ENCODE results near the gene TTLL13.

Gene TTLL13

GRCh38 chr15:90203922-90204321, 45.4 kb upstream of the TTLL13 start:
- Histone ChIP-seq H3K4me3 (ENCODE audit: low read length) (no peak overlapping the region), H3K9me2 (replicated peaks; ENCODE audit: insufficient read depth, low read length) (no peaks in the 10 kb centered on the region), H3K27ac (ENCODE audit: low read length) (no peak overlapping the region), H3K4me2 (ENCODE audit: low read depth, low read length) (no peak overlapping the region), H2AFZ (ENCODE audit: low read length) (no peak overlapping the region), H4K20me1 (ENCODE audit: insufficient read depth, low read length) (0 out of 2 replicates have a peak, but pooled peaks cover 3% of the 10 kb centered on the region), H3K9me3 (replicated peaks; ENCODE audit: insufficient read depth, low read length) (no peaks in the 10 kb centered on the region), H3K4me1 (ENCODE audit: low read length) (peaks cover 10% of the 10 kb centered on the region), H3F3A (ENCODE audit: insufficient read depth, low read length) (peaks cover 12% of the 10 kb centered on the region; the same call in 1 of the 2 replicates), H3K9ac (ENCODE audit: low read length) (no peak overlapping the region), H3K36me3 (replicated peaks; ENCODE audit: insufficient read depth, low read length) (0 out of 2 replicates have a peak, but pooled peaks cover 3% of the 10 kb centered on the region), H3K79me2 (ENCODE audit: low read length) (peaks cover 70% of the 10 kb centered on the region), H3K27me3 (replicated peaks; ENCODE audit: insufficient read depth, low read length) (no peaks in the 10 kb centered on the region)
- TF ChIP-seq EZH2 (optimal IDR thresholded peaks at IDR 0.05; ENCODE audit: low read depth, low read length) (no peak), EZH2phosphoT487 (IDR thresholded peaks at IDR 0.05; ENCODE audit: low read length) (no peak)
- TF ChIP-seq, protein P1, sequence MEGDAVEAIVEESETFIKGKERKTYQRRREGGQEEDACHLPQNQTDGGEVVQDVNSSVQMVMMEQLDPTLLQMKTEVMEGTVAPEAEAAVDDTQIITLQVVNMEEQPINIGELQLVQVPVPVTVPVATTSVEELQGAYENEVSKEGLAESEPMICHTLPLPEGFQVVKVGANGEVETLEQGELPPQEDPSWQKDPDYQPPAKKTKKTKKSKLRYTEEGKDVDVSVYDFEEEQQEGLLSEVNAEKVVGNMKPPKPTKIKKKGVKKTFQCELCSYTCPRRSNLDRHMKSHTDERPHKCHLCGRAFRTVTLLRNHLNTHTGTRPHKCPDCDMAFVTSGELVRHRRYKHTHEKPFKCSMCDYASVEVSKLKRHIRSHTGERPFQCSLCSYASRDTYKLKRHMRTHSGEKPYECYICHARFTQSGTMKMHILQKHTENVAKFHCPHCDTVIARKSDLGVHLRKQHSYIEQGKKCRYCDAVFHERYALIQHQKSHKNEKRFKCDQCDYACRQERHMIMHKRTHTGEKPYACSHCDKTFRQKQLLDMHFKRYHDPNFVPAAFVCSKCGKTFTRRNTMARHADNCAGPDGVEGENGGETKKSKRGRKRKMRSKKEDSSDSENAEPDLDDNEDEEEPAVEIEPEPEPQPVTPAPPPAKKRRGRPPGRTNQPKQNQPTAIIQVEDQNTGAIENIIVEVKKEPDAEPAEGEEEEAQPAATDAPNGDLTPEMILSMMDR (IDR thresholded peaks at IDR 0.05; ENCODE audit: low read length), result no peak
- DNase-seq, result no peak

DNA sequence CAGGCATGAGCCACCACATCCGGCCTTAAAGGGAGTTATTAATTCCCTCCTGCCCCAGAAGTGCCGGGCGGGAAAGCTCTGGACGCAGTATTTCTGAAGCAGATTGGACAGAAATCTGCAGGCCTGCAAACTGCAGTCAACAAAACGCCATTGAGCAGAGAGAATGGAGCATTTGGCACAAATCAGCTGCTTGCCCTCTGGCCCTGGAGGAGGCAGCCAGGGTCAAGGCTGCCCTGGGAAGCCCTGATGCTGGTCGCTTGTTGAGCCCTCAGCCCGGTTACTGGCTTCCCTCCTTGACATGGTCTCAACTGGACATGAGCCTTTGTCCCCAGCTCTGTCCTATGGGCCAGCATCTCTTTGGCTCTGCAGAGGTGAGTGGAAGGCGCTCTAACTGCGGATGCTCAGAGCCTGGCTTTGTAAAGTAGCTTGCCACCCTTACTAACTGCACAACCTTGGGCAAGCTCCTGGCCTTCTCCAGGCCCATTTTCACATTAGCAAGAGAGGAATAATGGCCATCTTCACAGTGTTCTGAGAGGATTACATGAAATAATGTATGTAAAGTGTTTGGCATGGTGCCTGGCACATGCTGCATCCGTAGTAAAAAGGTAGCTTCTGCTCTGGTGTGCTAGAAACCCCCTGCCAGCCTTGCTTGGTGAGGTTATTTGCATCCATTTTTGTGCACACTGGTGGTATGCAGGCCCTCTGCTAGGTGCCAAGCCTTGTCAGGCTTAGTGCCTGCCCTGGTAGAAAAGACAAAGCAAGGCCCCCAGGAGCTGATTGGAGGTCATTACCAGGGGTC, 44.1 kb upstream of the TTLL13 start:
- H3K27me3 ChIP-seq (replicated peaks; ENCODE audit: insufficient read depth, low read length), result no peaks in the 10 kb centered on the region
- no peak overlapping the region for H2AFZ ChIP-seq (ENCODE audit: low read length)
- H3K9me2 ChIP-seq (replicated peaks; ENCODE audit: insufficient read depth, low read length), result no peaks in the 10 kb centered on the region
- H3K27ac ChIP-seq (ENCODE audit: low read length), result no peak overlapping the region
- H3K36me3 ChIP-seq (replicated peaks; ENCODE audit: insufficient read depth, low read length), result 0 out of 2 replicates have a peak, but pooled peaks cover 3% of the 10 kb centered on the region
- 0 out of 2 replicates have a peak, but pooled peaks cover 3% of the 10 kb centered on the region for H4K20me1 ChIP-seq (ENCODE audit: insufficient read depth, low read length)
- peaks cover 10% of the 10 kb centered on the region for H3K4me1 ChIP-seq (ENCODE audit: low read length)
- no peak for TF ChIP-seq EZH2 (optimal IDR thresholded peaks at IDR 0.05; ENCODE audit: low read depth, low read length)
- no peak for TF ChIP-seq EZH2phosphoT487 (IDR thresholded peaks at IDR 0.05; ENCODE audit: low read length)
- TF ChIP-seq, protein P1 (IDR thresholded peaks at IDR 0.05; ENCODE audit: low read length), result no peak
- H3K4me2 ChIP-seq (ENCODE audit: low read depth, low read length), result no peak overlapping the region
- no peak overlapping the region for H3K9ac ChIP-seq (ENCODE audit: low read length)
- DNase-seq, result no peak
- no peak overlapping the region for H3K4me3 ChIP-seq (ENCODE audit: low read length)
- peaks cover 7% of the 10 kb centered on the region; the same call in 1 of the 2 replicates for H3F3A ChIP-seq (ENCODE audit: insufficient read depth, low read length)
- no peaks in the 10 kb centered on the region for H3K9me3 ChIP-seq (replicated peaks; ENCODE audit: insufficient read depth, low read length)
- H3K79me2 ChIP-seq (ENCODE audit: low read length), result peaks cover 80% of the 10 kb centered on the region

DNA sequence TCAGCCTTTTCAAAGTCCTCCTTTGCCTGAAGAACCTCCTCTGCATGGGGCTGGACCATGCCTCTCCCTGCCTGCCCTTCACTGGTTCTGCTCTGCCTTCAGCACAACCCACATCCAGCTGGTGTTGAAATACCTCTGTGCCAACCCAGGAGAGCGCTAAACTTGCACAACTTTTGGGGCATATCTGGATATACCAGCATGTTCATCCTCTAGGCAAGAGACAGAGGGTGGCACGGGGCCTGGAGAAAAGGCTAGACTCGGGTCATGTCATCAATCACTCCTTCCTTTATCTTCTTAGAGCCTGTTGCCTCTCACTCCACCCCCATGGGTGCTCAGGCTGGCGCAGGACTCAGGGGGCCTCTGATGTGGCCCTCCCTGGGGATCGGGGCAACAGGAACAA, 43.5 kb upstream of the TTLL13 start:
- H3K4me3 ChIP-seq (ENCODE audit: low read length), result no peak overlapping the region
- no peak overlapping the region for H3K27ac ChIP-seq (ENCODE audit: low read length)
- H3K4me1 ChIP-seq (ENCODE audit: low read length), result peaks cover 6% of the 10 kb centered on the region

More for the DNA sequence above, 43.5 kb upstream of the TTLL13 start:
- TF ChIP-seq EZH2 (optimal IDR thresholded peaks at IDR 0.05; ENCODE audit: low read depth, low read length), result no peak
- no peak for TF ChIP-seq EZH2phosphoT487 (IDR thresholded peaks at IDR 0.05; ENCODE audit: low read length)
- TF ChIP-seq, protein P1 (IDR thresholded peaks at IDR 0.05; ENCODE audit: low read length), result no peak
- peaks cover 85% of the 10 kb centered on the region for H3K79me2 ChIP-seq (ENCODE audit: low read length)
- H2AFZ ChIP-seq (ENCODE audit: low read length), result no peak overlapping the region
- no peaks in the 10 kb centered on the region for H3K9me2 ChIP-seq (replicated peaks; ENCODE audit: insufficient read depth, low read length)
- no peak overlapping the region for H3K4me2 ChIP-seq (ENCODE audit: low read depth, low read length)
- DNase-seq, result no peak
- no peaks in the 10 kb centered on the region for H3K27me3 ChIP-seq (replicated peaks; ENCODE audit: insufficient read depth, low read length)
- H3K36me3 ChIP-seq (replicated peaks; ENCODE audit: insufficient read depth, low read length), result 0 out of 2 replicates have a peak, but pooled peaks cover 3% of the 10 kb centered on the region
- 0 out of 2 replicates have a peak, but pooled peaks cover 3% of the 10 kb centered on the region for H4K20me1 ChIP-seq (ENCODE audit: insufficient read depth, low read length)
- no peaks in the 10 kb centered on the region for H3K9me3 ChIP-seq (replicated peaks; ENCODE audit: insufficient read depth, low read length)
- peaks cover under 1% of the 10 kb centered on the region; the same call in 1 of the 2 replicates for H3F3A ChIP-seq (ENCODE audit: insufficient read depth, low read length)
- no peak overlapping the region for H3K9ac ChIP-seq (ENCODE audit: low read length)
